Measurements from ENCODE around the gene LRRC36. TPM values are rescaled to one million over a fixed set of nuclear protein-coding genes. Genes with fewer than 3 reads are reported as not detected.
A peak's percentile ranks its signal among the peaks of the same experiment; 100 is the strongest.
"Not testable (repeated sequence)": the region's sequence is repeated elsewhere in the genome, so short reads cannot be mapped to it uniquely, and the experiment has no call there.

LRRC36 gene
- total RNA-seq, 6 experiments from 2014 or later, result not detected

DNA sequence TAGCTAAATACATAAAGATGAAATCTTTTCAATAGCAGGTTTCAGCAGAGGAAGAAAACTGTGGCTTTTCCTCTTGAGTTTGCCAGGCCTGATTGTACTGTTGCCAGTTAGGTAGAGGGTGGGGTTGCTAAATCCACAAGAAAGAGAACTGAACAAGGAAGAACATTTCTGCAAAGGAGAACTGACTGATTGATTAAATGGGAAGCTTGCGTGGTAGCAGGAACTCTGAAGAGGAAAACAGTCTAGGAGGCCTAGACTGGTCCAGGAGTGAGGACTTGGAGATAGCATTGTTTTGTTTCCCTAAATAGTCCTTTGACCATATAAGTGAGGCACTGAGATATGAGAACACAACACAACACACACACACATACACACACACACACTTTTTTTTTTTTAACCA is 18.8 kb downstream of the LRRC36 start:
- 36% methylated on average over 1 of the region's 1 CpG for WGBS (ENCODE audit: insufficient coverage, low coverage, low lambda C conversion rate, missing lambda C conversion rate)
- intact Hi-C loops (cut with DNase I), result no loop called here
- no peaks in the 10 kb centered on the region for H3K9me3 ChIP-seq
- H3K4me3 ChIP-seq, result no peak overlapping the region
- DNase-seq (no peak), ATAC-seq (no peak)
- no peaks in the 10 kb centered on the region for H3K27me3 ChIP-seq
- no peak overlapping the region for H3K27ac ChIP-seq
- TF ChIP-seq POLR2A (IDR thresholded peaks at IDR 0.05), result no peak
- TF ChIP-seq, protein P1, sequence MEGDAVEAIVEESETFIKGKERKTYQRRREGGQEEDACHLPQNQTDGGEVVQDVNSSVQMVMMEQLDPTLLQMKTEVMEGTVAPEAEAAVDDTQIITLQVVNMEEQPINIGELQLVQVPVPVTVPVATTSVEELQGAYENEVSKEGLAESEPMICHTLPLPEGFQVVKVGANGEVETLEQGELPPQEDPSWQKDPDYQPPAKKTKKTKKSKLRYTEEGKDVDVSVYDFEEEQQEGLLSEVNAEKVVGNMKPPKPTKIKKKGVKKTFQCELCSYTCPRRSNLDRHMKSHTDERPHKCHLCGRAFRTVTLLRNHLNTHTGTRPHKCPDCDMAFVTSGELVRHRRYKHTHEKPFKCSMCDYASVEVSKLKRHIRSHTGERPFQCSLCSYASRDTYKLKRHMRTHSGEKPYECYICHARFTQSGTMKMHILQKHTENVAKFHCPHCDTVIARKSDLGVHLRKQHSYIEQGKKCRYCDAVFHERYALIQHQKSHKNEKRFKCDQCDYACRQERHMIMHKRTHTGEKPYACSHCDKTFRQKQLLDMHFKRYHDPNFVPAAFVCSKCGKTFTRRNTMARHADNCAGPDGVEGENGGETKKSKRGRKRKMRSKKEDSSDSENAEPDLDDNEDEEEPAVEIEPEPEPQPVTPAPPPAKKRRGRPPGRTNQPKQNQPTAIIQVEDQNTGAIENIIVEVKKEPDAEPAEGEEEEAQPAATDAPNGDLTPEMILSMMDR (IDR thresholded peaks at IDR 0.05), result no peak
- H3K36me3 ChIP-seq, result no peaks in the 10 kb centered on the region
- peaks cover 0 to 11% (median 0%) of the 10 kb centered on the region in 4 donors for H3K4me1 ChIP-seq

DNA sequence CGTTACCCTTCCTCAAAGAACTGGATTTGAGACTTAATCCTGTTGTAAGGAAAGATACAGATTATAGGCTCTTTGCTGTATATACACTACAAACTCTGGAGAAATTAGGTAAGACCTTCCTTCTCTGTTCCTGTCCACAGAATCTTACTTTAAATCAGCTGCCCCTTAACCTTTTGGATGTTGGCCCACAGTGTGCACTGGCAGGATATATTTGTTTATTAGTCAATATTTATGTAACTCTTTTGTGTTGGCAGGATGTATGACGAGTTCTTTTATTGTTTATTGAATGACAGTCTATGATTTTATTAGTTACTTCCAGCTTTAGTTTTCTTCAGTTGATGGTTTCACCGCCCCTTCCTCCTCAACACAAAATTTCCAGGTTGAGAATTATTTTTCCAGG is 19.7 kb downstream of the LRRC36 start:
- no peaks in the 10 kb centered on the region for H3K27me3 ChIP-seq
- H3K4me3 ChIP-seq, result no peak overlapping the region
- 66% methylated on average over 3 of the region's 3 CpGs for WGBS (ENCODE audit: insufficient coverage, low coverage, low lambda C conversion rate, missing lambda C conversion rate)
- no peaks in the 10 kb centered on the region for H3K36me3 ChIP-seq
- H3K4me1 ChIP-seq, result peaks cover 0 to 11% (median 0%) of the 10 kb centered on the region in 4 donors
- ATAC-seq (peak; percentile 62 to 86 (median 70)), DNase-seq (peak in 1 of 3 donors; percentile 54)
- no peak overlapping the region for H3K27ac ChIP-seq
- H3K9me3 ChIP-seq, result no peaks in the 10 kb centered on the region
- TF ChIP-seq, protein P1 (IDR thresholded peaks at IDR 0.05), result no peak
- TF ChIP-seq POLR2A (IDR thresholded peaks at IDR 0.05), result no peak
- intact Hi-C loops (cut with DNase I), result no loop called here

DNA sequence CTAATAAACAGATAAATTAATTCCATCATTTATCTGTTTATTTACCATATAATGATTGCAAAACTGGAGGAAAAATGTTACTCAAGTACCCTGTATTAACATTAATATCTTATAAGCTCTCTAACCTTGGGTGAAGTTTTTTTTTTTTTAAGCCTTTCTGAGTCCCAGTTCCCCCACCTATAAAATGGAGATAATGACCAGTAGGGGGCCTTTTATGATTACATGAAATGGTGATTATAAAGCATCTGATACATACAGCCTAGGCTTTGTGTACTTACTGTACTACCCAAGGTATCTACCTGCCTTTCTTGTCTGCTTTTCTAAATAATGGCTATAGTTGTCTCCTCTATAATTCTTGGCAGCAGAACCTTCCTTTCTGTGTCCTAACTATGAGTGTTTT is 22.6 kb downstream of the LRRC36 start:
- intact Hi-C loops (cut with DNase I), result no loop called here
- no peak for TF ChIP-seq POLR2A (IDR thresholded peaks at IDR 0.05)
- TF ChIP-seq, protein P1 (IDR thresholded peaks at IDR 0.05), result peak; percentile 19 to 37 (median 30)
- Histone ChIP-seq H3K27ac (no peak overlapping the region), H3K4me1 (peaks cover 0 to 11% (median 0%) of the 10 kb centered on the region in 4 donors), H3K36me3 (no peaks in the 10 kb centered on the region), H3K27me3 (no peaks in the 10 kb centered on the region), H3K9me3 (no peaks in the 10 kb centered on the region), H3K4me3 (no peak overlapping the region)
- ATAC-seq (no peak), DNase-seq (no peak)

DNA sequence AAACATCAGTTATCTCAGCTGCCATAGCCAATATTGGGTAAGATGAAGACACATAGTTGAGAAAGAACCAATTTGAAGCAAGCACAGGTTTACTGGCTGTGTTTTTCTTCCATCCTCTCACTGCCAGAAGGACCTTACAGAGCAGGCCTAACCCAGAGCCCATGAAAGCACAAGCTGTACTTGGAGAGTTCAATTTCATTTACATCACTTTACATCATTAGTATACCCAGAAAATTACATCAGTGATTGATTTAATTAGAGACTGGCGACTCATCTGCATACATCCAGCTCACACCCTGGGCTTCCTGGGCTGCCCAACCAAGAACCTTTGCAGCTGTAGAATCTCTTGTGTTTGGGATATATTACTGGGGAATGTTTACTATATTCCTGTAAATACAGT is 23.7 kb downstream of the LRRC36 start:
- Histone ChIP-seq H3K36me3 (no peaks in the 10 kb centered on the region), H3K4me1 (peaks cover 0 to 11% (median 0%) of the 10 kb centered on the region in 4 donors), H3K9me3 (no peaks in the 10 kb centered on the region), H3K27ac (no peak overlapping the region), H3K27me3 (no peaks in the 10 kb centered on the region), H3K4me3 (no peak overlapping the region)
- no peak for DNase-seq
- no peak for TF ChIP-seq POLR2A (IDR thresholded peaks at IDR 0.05)
- TF ChIP-seq, protein P1 (IDR thresholded peaks at IDR 0.05), result no peak
- ATAC-seq, result no peak
- intact Hi-C loops (cut with DNase I), result no loop called here
- 100% methylated on average over 1 of the region's 1 CpG for WGBS (ENCODE audit: insufficient coverage, low coverage, low lambda C conversion rate, missing lambda C conversion rate)

DNA sequence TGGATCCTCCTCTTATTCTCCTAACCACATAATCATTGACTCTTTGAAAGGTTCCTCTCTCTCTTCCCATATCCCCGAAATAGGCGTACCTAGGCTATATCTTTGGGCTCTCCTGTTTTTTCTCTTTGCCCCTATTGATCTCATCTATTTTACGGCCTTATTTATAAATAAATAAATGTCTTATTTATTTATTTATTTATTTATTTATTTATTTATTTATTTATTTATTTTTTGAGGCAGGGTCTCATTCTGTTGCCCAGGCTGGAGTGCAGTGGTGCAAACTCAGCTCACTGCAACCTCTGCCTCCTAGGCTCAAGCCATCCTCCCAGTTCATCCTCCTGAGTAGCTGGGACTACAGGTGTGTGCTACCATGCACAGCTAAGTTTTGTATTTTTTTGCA is 25.8 kb downstream of the LRRC36 start:
- intact Hi-C loops (cut with DNase I); H3K27me3 ChIP-seq; H3K9me3 ChIP-seq; H3K27ac ChIP-seq; ATAC-seq; H3K4me1 ChIP-seq; H3K4me3 ChIP-seq; DNase-seq; H3K36me3 ChIP-seq: not testable (repeated sequence)
- 83% methylated on average over 3 of the region's 3 CpGs for WGBS (ENCODE audit: insufficient coverage, low coverage, low lambda C conversion rate, missing lambda C conversion rate)

Measured in right lobe of liver (tissue), 6 donors.